ENCODE measurements around the gene TRMT61B.
A peak's percentile ranks its signal among the peaks of the same experiment; 100 is the strongest.

Gene TRMT61B

GRCh38 chr2:28855193-28855592, 14.9 kb downstream of the TRMT61B start:
- DNase-seq: peak; percentile 7

- no peak for DNase-seq
Measured at GRCh38 chr2:28842042-28842441, 28.1 kb downstream of the TRMT61B start.

GRCh38 chr2:28838971-28839370, 31.1 kb downstream of the TRMT61B start:
- no peak for DNase-seq

GRCh38 chr2:28835781-28836180, 34.3 kb downstream of the TRMT61B start:
- DNase-seq: peak; percentile 45

GRCh38 chr2:28833740-28834470, 36.2 kb downstream of the TRMT61B start:
- no peak for DNase-seq

GRCh38 chr2:28828382-28828781, 41.7 kb downstream of the TRMT61B start:
- DNase-seq: peak; percentile 30

GRCh38 chr2:28824870-28825269, 45.2 kb downstream of the TRMT61B start:
- DNase-seq: no peak

GRCh38 chr2:28824207-28824606, 45.9 kb downstream of the TRMT61B start:
- no peak for DNase-seq

GRCh38 chr2:28822036-28822435, 48.1 kb downstream of the TRMT61B start:
- DNase-seq: no peak

- DNase-seq: peak; percentile 43
Measured at GRCh38 chr2:28821295-28821958, 48.7 kb downstream of the TRMT61B start.

- DNase-seq: no peak
Measured at GRCh38 chr2:28818053-28818452, 52.1 kb downstream of the TRMT61B start.

- DNase-seq: peak; percentile 76
Measured at GRCh38 chr2:28810384-28811285, 59.5 kb downstream of the TRMT61B start, which contains the start of gene SPDYA. TSS of gene SPDYA (plus strand) at chr2:28810834. CDS start at chr2:28816015, 5,181 bp downstream.

GRCh38 chr2:28809927-28810326, 60.2 kb downstream of the TRMT61B start:
- DNase-seq: no peak

- DNase-seq: no peak
Measured at GRCh38 chr2:28802975-28803429, 67.1 kb downstream of the TRMT61B start.

- peak; percentile 14 for DNase-seq
Measured at GRCh38 chr2:28801726-28802125, 68.4 kb downstream of the TRMT61B start.

Data from fibroblast of skin of right biceps (primary cell).